Skin epidermis (tissue), 12 donors: ENCODE results near the gene COA1.

Source experiments
- H3K27ac ChIP-seq, 21 experiments: fragments of 200-600 bp; sonication (generic) in 11 of 21; one replicate each; pipeline ENCODE4 v1.5.0; 2020; ENCODE audit warnings: mild to moderate bottlenecking in 3 of 21, inconsistent platforms in 2 of 21, moderate library complexity in 2 of 21
- H3K4me3 ChIP-seq, 7 experiments: fragments of 200-600 bp; sonication (generic) in 2 of 7; one replicate each; pipeline ENCODE4 v1.5.0; 2020; ENCODE audit warnings: inconsistent platforms in 2 of 7, mild to moderate bottlenecking in 2 of 7, moderate library complexity in 1 of 7

The COA1 gene

GRCh38 chr7:43758822-43759683 is 29.7 kb upstream of the COA1 start:
- H3K4me3 ChIP-seq, result peak overlapping the region; percentile 65 to 90 (median 84)
- peak overlapping the region; percentile 64 to 91 (median 84) for H3K27ac ChIP-seq

- peak within 1 kb of the TSS; percentile 65 to 90 (median 84) for H3K4me3 ChIP-seq
Observed at GRCh38 chr7:43758029-43758821, 28.9 kb upstream of the COA1 start, which contains the start of gene BLVRA. Gene BLVRA (plus strand): TSS chr7:43758680. CDS start chr7:43771159, 12,479 bp downstream.

GRCh38 chr7:43757073-43757720 is 27.9 kb upstream of the COA1 start:
- peak overlapping the region in 1 of 7 experiments; percentile 71 for H3K4me3 ChIP-seq
- H3K27ac ChIP-seq, result peak overlapping the region in 3 of 21 experiments; percentile 26 to 84 (median 78)

More at GRCh38 chr7:43758029-43758821, 28.9 kb upstream of the COA1 start, which contains the start of gene BLVRA:
- H3K27ac ChIP-seq, result peak within 1 kb of the TSS; percentile 64 to 91 (median 84)

GRCh38 chr7:43756368-43757072 is 27.2 kb upstream of the COA1 start:
- peak overlapping the region in 1 of 21 experiments; percentile 26 for H3K27ac ChIP-seq
- H3K4me3 ChIP-seq, result no peak overlapping the region

- no peak overlapping the region for H3K27ac ChIP-seq
- H3K4me3 ChIP-seq, result no peak overlapping the region
Observed at GRCh38 chr7:43754596-43754995, 25.3 kb upstream of the COA1 start.

- no peak overlapping the region for H3K27ac ChIP-seq
- no peak overlapping the region for H3K4me3 ChIP-seq
Observed at GRCh38 chr7:43753843-43754242, 24.5 kb upstream of the COA1 start.

GRCh38 chr7:43753271-43753810 is 24.0 kb upstream of the COA1 start:
- H3K27ac ChIP-seq, result no peak overlapping the region
- no peak overlapping the region for H3K4me3 ChIP-seq

GRCh38 chr7:43752411-43752810 is 23.1 kb upstream of the COA1 start:
- H3K27ac ChIP-seq, result no peak overlapping the region
- H3K4me3 ChIP-seq, result no peak overlapping the region

- Histone ChIP-seq H3K27ac (no peak overlapping the region), H3K4me3 (no peak overlapping the region)
Observed at GRCh38 chr7:43750016-43750887, 20.9 kb upstream of the COA1 start.

GRCh38 chr7:43749383-43749940 is 20.1 kb upstream of the COA1 start:
- Histone ChIP-seq H3K4me3 (no peak overlapping the region), H3K27ac (no peak overlapping the region)

GRCh38 chr7:43747328-43748105 is 18.2 kb upstream of the COA1 start:
- Histone ChIP-seq H3K27ac (no peak overlapping the region), H3K4me3 (no peak overlapping the region)

GRCh38 chr7:43742692-43743091 is 13.4 kb upstream of the COA1 start:
- Histone ChIP-seq H3K27ac (no peak overlapping the region), H3K4me3 (no peak overlapping the region)

GRCh38 chr7:43737467-43738127 is 8.3 kb upstream of the COA1 start:
- Histone ChIP-seq H3K4me3 (no peak overlapping the region), H3K27ac (no peak overlapping the region)

- no peak overlapping the region for H3K27ac ChIP-seq
Observed at GRCh38 chr7:43735802-43736603, 6.7 kb upstream of the COA1 start.

GRCh38 chr7:43735403-43735801 is 6.1 kb upstream of the COA1 start:
- no peak overlapping the region for H3K4me3 ChIP-seq
- no peak overlapping the region for H3K27ac ChIP-seq

More at GRCh38 chr7:43735802-43736603, 6.7 kb upstream of the COA1 start:
- H3K4me3 ChIP-seq, result no peak overlapping the region
